ENCODE results near the gene CRACR2A. TPM values are rescaled to one million over a fixed set of nuclear protein-coding genes. Genes with fewer than 3 reads are reported as not detected.
A peak's percentile ranks its signal among the peaks of the same experiment; 100 is the strongest.

CRACR2A gene
- total and polyA plus RNA-seq, 2 of the 13 experiments (the other 11 are each of a cell fraction or from before 2014, with no cell fraction given): 0.09 to 0.20 TPM

GRCh38 chr12:3792623-3793288 is 39.8 kb upstream of the CRACR2A start:
- no peak overlapping the region for H2AFZ ChIP-seq (ENCODE audit: low read length)
- POLR2A ChIA-PET: no interaction called here
- WGBS (ENCODE audit: low lambda C conversion rate): 72% methylated on average over 10 of the region's 10 CpGs
- no peak overlapping the region for H3K9ac ChIP-seq (ENCODE audit: insufficient read depth, low read depth, low read length)
- H3K9me3 ChIP-seq (ENCODE audit: low read length): no peaks in the 10 kb centered on the region
- in situ Hi-C loops (cut with HindIII; ENCODE audit: extremely low pct_ligation_motif_present, low pct_unique_long_range_greater_than_20kb): no loop called here
- H3K27ac ChIP-seq (ENCODE audit: extremely low read length, insufficient read depth, low read length): no peak overlapping the region
- H3K4me2 ChIP-seq (ENCODE audit: low read depth, low read length): no peak overlapping the region
- CTCF ChIA-PET (ENCODE audit: low intra/inter-chr PET ratio, low total read pairs): no interaction called here
- H3K79me2 ChIP-seq (ENCODE audit: insufficient read depth, low read length): no peaks in the 10 kb centered on the region
- no peaks in the 10 kb centered on the region for H3K27me3 ChIP-seq (ENCODE audit: control insufficient read depth in 1 of 2, insufficient read depth in 2 of 2, low read length in 2 of 2)
- ATAC-seq (peak; percentile 71), FAIRE-seq (no peak), DNase-seq (ENCODE audit: low spot score) (peak; percentile 5)
- BruUV-seq (replicated peaks): no TSS peak
- no peaks in the 10 kb centered on the region for H4K20me1 ChIP-seq (ENCODE audit: insufficient read depth, low read length)
- 0 out of 2 replicates have a peak, but pooled peaks have one; percentile 6 for TF ChIP-seq CEBPG (CRISPR knock-in tag; IDR thresholded peaks at IDR 0.05)
- TF ChIP-seq KDM5B (CRISPR knock-in tag; IDR thresholded peaks at IDR 0.05; ENCODE audit: borderline replicate concordance): no peak
- TF ChIP-seq ZC3H13 (CRISPR knock-in tag; IDR thresholded peaks at IDR 0.05): no peak
- no peak for TF ChIP-seq ZNF616 (CRISPR knock-in tag; IDR thresholded peaks at IDR 0.05; ENCODE audit: low read depth)
- no peak for TF ChIP-seq MTF1 (CRISPR knock-in tag; IDR thresholded peaks at IDR 0.05)
- peak; percentile 46; the same call in 1 of the 2 replicates for TF ChIP-seq CEBPB (IDR thresholded peaks at IDR 0.05; ENCODE audit: borderline replicate concordance, low read depth, low read length)
- no peak for TF ChIP-seq ERF (CRISPR knock-in tag; IDR thresholded peaks at IDR 0.05)
- no peak for TF ChIP-seq TMF1 (CRISPR knock-in tag; IDR thresholded peaks at IDR 0.05; ENCODE audit: low read depth)
- 0 out of 4 replicates have a peak, but pooled peaks of 1 of the 2 experiments have one; percentile 42 for TF ChIP-seq ATF4 (CRISPR knock-in tag; IDR thresholded peaks at IDR 0.05)
- no peak for TF ChIP-seq NFYB (CRISPR knock-in tag; IDR thresholded peaks at IDR 0.05)
- peaks cover 19% of the 10 kb centered on the region for H3K4me1 ChIP-seq (ENCODE audit: insufficient read depth, low read length)
- H3K36me3 ChIP-seq (replicated peaks in 1 of 2; ENCODE audit: control insufficient read depth in 1 of 2, insufficient read depth in 2 of 2, low read length in 2 of 2): no peaks in the 10 kb centered on the region
- intact Hi-C loops (cut with micrococcal nuclease; ENCODE audit: unreplicated experiment): no loop called here
- H3K4me3 ChIP-seq (replicated peaks in 1 of 3; ENCODE audit: insufficient read depth in 1 of 3, low read depth in 2 of 3, low read length in 3 of 3): no peak overlapping the region

Measured in HepG2 (cell line).